HG03280 (cell line): Measurements from ENCODE around the gene ULBP3.
"Not testable (repeated sequence)": the region's sequence is repeated elsewhere in the genome, so short reads cannot be mapped to it uniquely, and the experiment has no call there.

Source experiments
- ATAC-seq: cut with Tn5 transposase; IDR thresholded peaks from one replicate; pipeline ENCODE4 v1.9.1; 2021; ENCODE audit warnings: mild to moderate bottlenecking, moderate library complexity; ENCODE audit not compliant: unreplicated experiment

The ULBP3 gene

DNA sequence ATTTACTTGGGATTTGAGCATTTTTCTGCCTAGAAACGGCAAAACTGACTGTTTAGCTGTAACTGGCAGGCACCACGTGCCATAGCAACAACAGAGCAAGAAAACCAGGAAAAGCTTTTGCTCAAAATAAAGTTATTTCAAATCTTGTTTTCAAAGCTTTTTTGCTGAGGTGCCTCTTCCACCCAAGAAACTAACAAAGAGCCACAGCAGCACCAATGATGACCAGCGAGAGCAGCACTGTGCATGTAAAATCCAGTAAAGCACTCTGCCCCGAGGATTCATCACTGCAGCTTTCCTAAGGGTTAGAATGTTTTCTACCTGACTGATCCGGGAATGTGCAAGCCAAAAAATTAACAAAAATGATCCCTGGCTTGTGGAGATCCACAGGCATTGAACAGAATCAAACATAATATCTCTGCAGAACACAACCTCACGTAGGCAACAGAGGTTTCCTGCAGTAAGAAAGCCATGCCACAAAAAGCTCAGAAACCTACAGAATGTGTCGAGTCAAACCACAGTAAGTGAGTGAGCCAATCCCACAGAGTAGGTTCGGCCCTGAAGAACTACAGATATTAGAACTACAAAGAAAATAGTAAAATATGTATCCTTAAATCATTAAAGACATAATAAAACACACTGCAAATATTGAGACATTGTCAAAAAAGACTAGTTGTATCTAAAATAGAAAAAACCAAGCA is 7.4 kb upstream of the ULBP3 start:
- ATAC-seq, result no peak

DNA sequence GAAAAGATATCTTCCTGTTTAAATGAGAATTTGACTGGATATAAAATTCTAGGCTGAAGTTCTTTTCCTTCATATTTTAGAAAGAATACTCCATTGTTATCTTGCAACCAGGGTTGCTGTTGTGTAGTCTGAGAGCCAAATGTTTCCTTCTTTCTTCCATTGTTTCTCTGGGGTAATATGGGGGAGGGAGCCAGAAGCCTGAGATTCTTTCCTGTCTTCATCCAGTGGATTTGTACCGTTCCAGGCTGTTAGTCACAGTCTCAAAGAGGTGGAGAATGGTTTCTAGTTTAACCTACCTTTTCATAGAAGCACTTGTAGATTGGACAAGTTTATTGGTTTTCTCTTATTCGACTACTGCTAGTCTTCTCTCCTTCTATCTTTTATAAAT is 6.1 kb upstream of the ULBP3 start:
- no peak for ATAC-seq

DNA sequence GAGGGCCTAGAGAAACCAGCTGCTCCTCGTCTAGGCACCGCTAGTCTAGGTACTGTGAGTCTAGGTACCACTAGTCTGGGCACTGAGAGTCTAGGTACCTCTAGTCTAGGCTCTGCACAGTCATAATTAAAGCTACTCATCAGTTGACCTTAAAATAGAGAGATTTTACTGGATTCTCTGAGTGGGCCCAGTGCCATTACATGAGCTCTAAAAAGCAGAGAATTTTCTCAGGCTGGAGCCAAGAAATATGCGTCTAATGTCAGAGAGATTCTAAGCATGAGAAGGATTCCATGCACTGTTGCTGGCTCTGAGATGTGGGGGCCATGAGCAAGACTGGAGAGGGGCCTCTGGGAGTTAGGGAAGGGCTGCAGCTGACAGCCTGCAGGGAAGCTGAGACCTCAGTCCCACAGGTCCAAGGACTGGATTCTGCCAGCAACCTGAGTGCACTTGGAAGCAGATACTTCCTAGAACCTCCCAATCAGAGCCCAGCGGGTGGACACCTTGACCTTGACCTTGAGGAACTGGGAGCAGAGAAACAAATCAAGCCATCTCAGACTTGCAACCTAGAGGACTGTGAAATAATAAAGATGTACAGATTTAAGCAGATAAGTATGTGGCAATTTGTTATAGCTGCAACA is 5.6 kb upstream of the ULBP3 start:
- ATAC-seq, result not testable (repeated sequence)

DNA sequence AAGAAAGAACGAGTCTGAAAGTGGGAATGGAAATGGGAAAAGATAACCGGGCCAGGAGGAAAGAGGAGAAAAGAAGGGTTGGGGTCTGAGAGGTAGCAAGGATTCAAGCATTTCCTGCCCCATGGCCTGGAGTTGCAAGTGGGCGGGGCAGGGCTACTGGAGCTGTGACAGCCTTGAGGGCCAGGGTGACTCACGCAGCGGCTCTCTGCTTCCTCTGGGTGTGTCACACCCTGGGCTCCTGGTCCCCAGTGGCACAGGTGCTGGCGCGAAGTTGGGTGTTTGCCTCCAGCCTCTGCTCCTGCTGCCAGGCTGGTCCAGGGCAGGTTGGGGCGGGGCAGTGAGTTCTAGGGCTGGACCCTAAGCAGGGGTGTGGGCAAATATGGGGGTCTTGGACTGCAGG is 3.3 kb upstream of the ULBP3 start:
- ATAC-seq, result no peak

DNA sequence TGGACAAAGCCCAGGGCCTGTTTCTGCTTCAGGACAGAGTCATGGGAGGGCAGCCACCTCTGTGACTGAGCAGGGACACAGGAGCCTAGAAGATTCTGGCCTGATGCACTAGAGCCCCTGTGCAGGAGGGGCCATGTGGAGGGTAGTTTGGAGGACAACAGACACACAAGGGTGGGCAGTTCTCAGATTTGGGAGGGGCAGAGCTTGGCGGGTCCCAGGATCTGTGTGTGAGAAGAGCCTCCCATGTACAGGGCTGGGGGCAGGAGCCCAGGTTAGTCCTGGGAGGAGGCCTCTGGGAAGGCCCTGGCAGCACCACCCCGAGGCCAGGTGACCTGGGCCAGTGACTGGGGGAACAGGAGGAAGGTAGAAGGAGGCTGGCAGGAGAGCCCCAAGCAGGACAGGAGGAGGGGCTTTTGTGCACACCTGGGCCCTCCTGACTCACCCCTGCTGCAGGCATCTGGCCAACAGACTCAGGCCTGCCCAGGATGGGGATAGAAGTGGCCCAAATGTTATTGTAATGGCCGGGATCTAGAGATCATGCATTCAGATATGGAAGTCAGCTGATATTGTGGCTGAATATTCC is 1.4 kb upstream of the ULBP3 start:
- no peak for ATAC-seq

DNA sequence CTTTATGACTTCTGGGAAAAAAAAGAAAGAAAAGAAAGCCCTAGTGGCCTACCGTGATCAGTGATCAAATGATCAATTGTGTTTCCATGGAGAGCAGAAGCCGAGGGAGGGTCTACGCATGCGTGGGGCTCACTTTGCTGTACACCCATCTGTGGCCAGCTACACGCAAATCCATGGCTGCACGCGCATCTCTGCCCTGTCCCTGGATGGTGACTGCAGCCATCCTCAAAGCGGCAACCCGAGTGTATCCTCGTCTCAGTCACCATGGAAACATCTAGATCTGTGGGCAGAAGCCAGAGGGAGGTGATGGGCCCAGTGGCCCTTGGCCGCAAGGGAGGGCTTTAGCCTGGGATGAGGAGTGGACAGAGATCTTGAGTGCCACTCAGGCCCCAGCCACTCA is 785 bp upstream of the ULBP3 start:
- no peak for ATAC-seq

DNA sequence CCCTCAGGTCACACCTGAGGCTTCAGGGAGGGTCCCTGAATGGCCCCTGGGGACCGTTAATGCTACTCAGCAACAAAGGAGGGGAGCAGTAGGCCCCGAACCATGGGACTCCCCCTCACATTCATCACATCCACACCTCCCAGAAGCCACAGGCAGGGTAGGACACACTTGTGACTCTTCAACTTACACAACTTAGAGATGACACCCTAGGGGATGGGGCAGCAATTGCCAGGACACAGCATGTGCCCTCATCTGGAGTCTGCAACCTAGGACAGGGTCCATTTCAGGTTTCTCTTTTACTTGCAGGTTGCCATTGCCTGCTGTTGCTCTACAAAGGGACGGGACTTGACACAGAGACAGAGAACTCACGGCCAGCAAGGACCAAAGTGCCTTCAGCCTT is 770 bp downstream of the ULBP3 start:
- ATAC-seq, result no peak

DNA sequence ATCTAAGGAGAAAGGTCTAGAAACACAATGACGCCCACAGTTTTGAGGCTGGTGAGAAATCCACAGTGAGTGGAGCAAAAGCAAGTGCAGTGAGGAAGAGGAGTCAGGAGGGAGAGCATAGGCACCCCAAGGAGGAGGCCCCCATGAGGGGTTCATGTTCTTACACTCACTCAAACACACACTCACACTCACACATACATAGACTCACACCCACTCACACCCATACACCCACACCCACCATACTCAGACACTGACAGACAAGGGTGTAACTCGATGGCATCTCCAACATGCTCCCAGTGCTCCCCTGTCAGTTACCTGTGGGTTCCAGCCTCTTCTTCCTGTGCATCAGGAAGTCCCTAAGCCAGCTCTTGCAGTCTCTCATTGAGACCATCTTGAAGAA is 3.8 kb downstream of the ULBP3 start:
- no peak for ATAC-seq

DNA sequence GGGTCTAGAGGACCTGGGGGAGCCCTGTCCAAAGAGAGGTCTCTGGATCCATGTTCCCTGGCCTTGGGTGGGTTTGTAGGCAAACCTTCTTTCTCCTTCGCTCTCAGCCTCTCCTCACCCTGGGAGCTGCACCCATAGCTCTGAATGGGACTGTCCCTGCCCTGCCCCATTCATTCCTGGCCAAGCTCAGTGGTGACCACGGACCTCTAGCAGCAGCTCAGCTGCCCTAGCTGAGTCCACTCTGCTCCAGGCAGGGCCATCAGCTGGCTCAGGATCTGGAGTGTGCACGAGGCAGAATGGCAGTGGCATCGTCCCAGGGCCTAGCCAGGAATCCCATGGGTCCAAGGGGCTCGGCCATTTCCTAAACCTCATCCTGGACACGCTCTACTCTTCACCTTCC is 5.3 kb downstream of the ULBP3 start:
- ATAC-seq, result no peak

DNA sequence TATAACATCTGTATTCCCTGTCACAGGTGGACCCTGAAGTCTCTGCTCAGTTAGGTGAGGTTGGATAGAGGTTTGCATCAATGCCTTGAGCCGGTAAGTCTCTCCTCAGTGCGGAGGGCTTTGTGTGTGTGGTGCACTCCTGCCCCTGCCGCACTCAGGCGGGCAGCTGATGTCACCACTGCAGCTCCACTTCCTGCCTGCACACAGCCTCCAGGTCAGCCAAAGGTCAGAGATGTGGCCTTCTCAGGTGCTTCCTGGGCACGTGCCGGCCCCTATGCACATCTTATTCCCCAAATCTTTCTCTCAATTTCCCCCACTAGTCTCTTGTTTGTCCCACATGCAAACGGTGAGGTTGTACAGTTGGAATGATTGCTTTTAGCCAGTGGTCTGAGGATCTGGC is 8.9 kb downstream of the ULBP3 start:
- not testable (repeated sequence) for ATAC-seq

DNA sequence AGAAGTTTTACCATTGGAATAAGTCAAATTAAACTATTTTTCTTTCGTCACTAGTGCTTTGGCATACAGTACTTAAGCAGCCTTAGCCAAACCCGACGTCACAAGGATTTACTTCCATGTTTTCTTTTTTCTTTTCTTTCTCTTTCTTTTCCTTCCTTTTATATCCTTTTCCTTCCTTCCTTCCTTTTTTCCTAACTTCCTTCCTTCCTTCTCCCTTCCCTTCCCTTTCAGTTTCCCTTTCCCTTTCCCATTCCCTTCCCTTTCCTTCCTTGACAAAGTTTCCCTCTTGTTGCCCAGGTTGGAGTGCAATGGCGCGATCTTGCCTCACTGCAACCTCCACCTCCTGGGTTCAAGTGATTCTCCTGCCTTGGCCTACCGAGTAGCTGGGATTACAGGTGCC is 9.9 kb downstream of the ULBP3 start:
- ATAC-seq, result no peak

DNA sequence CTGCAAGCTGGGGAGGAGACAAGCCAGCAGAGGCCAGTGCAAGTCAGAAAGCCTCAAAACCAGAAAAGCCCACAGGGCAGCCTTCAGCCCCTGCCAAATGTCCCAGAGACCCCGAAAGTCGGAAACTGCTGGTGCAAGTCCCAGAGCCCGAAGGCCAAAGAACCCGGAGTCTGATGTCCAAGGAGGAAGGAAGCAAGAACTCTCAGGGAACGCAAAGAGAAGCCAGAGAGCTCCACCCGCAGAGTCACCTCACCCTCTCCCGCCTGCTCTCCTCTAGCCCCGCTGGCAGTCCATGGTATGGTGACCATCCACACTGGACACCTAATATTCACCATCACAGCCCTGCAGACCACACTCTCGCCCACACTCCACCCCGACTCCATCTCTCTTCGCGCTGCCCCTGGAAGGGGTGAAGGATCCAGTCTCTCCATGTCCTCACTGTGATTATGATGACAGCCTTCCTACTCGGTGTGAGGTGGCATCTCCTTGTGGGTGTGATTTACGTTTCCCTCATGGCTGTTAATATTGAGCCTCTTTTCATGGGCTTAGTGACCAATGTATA is 10.6 kb downstream of the ULBP3 start:
- ATAC-seq, result no peak

DNA sequence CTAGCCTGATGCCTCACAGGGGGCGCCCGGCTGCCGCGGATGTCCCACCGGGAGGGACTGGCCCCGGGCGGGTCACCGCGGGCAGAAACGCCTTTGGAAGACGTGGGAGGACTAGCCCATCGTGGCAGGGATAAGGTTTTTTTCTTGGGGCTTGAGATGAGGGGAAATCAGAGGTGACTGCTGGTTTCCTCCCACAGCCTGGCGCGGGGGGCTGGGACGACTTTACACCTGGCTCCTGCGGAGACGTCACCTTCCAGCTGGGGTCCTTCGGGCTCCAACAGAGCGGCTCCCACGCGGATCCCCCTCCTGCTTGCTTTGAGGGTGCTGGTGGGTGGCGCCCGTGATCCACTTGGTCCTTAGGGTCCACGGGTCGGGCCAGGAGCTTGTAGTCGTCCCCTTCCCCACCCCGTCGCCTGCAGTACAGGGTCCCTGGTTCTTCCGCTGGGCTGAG is 11.4 kb downstream of the ULBP3 start:
- ATAC-seq, result no peak

DNA sequence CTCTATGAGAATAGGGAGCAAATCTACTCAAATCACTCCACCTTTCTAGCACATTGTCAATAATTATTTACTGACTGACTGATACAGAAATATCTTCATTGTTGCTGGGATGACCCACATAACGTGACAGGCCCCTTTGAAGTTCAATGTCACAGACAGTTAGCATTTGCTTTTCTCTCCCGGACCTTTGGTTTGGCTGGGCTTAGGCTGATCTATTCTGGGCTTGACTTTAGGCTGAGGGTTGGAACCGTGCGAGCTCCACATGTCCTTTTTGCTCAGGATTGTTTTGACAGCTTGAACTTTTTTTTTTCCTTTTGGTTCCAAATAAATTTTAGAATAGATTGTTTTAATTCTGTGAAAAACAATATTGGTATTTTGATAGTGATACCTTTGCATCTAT is 12.0 kb downstream of the ULBP3 start:
- ATAC-seq, result no peak

DNA sequence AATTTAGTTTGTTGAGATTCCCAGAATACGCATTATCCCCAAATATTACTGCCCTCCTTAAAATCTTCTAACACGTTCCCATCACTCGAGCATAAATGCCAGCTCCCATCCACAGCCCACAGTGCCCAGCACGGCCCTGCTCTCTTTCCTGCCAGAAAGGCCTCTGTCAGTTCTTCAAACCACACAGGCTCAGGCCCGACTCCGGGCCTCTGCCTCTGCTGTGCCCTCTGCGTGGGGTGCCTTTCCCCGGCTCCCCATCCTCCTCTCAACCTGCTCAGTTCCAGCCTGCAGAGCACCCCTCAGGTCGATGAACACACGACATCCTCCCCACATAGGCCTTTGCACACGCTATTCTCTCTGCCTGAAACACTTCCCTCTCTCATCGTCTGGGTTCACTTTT is 12.8 kb downstream of the ULBP3 start:
- ATAC-seq, result no peak

DNA sequence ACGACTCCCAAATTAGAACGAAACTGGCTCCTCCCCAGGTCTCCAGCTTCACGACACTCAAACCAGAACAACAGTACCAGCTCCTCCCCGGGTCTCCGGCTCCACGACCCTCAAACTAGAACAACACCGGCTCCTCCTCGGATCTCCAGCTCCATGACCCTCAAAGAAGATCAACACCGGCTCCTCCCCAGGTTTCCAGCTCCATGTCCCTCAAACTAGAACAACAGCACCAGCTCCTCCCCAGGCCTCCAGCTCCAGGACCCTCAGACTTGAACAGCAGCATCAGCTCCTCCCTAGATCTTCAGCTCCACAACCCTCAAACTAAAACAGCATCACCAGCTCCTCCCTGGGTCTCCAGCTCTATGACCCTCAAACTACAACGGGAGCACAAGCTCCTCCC is 13.8 kb downstream of the ULBP3 start:
- no peak for ATAC-seq

DNA sequence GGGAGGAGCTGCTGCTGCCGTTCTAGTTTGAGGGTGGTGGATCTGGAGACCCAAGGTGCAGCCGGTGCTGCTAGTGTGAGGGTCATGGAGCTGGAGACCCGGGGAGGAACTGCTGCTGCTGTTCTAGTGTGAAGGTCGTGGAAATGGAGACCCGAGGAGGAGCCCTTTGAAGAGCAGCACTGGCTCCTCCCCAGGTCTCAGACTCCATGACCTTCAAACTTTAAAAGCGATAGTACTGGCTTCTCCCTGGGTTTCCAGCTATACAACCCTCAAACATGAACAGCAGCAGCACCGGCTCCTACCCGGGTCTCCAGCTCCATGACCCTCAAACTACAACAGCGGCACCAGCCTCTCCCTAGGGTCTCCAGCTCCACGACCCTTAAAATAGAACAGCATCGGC is 15.5 kb downstream of the ULBP3 start:
- ATAC-seq, result no peak

DNA sequence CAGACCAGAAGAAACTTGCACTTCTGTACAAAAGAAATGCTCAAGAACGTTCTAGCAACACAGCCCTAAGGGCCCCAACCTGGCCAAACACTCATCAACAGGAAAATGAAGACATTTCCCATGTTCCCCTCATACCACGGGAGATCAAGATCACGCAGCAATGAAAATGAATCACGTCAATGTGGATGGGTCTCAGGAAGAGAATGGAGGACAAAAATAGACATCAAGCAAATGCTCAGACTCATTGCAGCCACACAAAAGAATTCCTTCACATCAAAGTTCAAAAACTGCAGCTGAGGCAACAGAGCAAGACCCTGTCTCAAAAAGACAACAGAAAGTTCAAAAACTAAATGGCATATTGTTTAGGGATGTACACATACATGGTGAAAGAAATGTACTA is 18.1 kb downstream of the ULBP3 start:
- no peak for ATAC-seq

DNA sequence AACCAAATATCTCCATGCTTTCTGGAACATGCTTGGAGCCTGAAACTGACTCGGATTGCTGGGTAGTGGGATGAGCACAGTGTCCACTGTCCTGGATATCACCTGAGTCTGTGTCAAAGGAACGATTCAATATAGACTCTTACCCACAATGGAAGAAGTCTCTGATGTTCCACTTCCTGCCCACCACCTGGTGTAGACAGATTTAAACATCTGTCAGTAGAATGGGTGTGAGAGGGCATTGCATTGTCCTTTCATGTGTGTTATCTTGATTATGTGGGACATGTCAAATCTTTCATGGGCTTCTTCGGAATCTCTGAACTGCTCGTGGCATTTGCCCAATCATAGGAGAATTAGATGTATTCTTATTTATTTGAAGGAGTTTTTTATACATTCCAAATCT is 20.8 kb downstream of the ULBP3 start:
- no peak for ATAC-seq

DNA sequence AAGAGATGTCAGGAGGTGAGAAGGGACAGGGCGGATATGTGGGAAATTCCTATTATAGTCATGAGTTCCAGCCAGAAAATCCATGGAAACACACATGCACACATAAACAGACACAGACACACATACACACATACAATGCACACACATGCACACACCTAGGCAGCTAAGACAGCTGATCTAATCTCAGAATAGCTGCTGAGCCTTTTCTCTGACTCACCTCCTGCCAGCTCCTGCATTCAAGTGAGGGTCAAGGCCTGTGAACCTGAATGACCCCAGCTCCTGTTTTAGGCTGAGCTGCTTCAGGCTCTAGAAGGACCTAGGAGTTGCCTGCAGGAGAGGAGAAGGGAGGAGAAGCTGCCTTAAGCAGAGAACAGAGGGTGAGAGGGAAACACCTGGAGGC is 22.0 kb downstream of the ULBP3 start:
- ATAC-seq, result no peak

DNA sequence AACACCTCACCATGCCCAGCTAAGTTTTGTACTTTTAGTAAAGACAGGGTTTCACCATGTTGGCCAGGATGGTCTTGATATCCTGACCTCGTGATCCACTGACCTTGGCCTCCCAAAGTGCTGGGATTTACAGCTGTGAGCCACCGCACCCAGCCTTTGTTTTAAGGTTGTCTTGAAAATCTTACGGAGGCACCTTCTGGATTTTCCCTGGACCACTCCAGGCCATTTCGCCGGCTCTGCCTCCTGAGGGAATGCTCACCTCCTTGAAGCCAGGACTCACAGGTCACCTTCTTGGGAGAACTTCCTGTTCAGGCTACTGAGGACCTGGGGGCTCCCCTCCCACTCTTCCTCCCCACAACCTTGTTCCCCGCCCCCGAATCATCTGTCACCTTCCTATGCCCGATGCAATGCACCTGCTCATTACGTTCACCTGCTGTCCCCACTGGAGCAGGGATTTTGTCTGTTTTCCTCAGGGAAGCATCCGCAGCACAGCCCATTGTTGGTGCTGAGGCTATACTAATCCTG is 24.2 kb downstream of the ULBP3 start:
- ATAC-seq, result no peak
